Stomach (tissue), 9 donors: ENCODE data around the gene FZD8. TPM values are rescaled to one million over a fixed set of nuclear protein-coding genes. Genes with fewer than 3 reads are reported as not detected.

Experiments
- DNase-seq, 2 donors: peaks; one replicate each; pipeline versions ENCODE4 v3.0.0 to v3.0.0-alpha.2; 2013 to 2019
- H3K27ac ChIP-seq, 5 donors: fragments of 200-600 bp in 4 of 5; sonication (generic) in 4 of 5; one replicate each; pipeline ENCODE4 v1.5.1; 2013 to 2019; ENCODE audit warnings: mild to moderate bottlenecking in 1 of 5, moderate library complexity in 1 of 5
- H3K27me3 ChIP-seq, 3 donors: fragments of 200-600 bp; sonication (generic); one replicate each; pipeline ENCODE4 v1.5.1; 2017 to 2019; ENCODE audit warnings: mixed run types in 1 of 3
- H3K36me3 ChIP-seq, 4 donors: fragments of 200-600 bp; sonication (generic); 1 replicate in 3 of 4; 2 replicates in 1 of 4; pipeline ENCODE4 v1.5.1; 2016 to 2019
- H3K4me1 ChIP-seq, 4 donors: fragments of 200-600 bp; sonication (generic); one replicate each; pipeline ENCODE4 v1.5.1; 2016 to 2019
- H3K4me3 ChIP-seq, 4 donors: fragments of 200-600 bp; sonication (generic) in 3 of 4; one replicate each; pipeline ENCODE4 v1.5.1; 2016 to 2019; ENCODE audit warnings: mild to moderate bottlenecking in 1 of 4
- H3K9me3 ChIP-seq, 4 donors: fragments of 200-600 bp; sonication (generic); one replicate each; pipeline ENCODE4 v1.5.1; 2016 to 2019
- CTCF ChIP-seq, 7 experiments: fragments of 450-650 bp in 4 of 7; fragments of 200-600 bp in 3 of 7; sonication (generic) in 3 of 7; IDR thresholded peaks; one replicate each; pipeline ENCODE4 v1.5.1; 2016 to 2019; ENCODE audit warnings: antibody characterized with exemption in 7 of 7, control low read depth in 2 of 7, mild to moderate bottlenecking in 1 of 7
- EP300 ChIP-seq: sonication (generic); formaldehyde crosslinking; IDR thresholded peaks from one replicate; pipeline ENCODE4 v1.6.1; 2017; ENCODE audit warnings: antibody characterized with exemption
- POLR2A ChIP-seq, 4 donors: fragments of 450-650 bp; IDR thresholded peaks; one replicate each; pipeline ENCODE4 v1.6.1; 2016; ENCODE audit warnings: antibody characterized with exemption in 4 of 4, control low read depth in 2 of 4, mild to moderate bottlenecking in 1 of 4, moderate library complexity in 1 of 4
- POLR2AphosphoS5 ChIP-seq, 3 donors: sonication (generic); formaldehyde crosslinking; IDR thresholded peaks; one replicate each; pipeline ENCODE4 v1.6.1; 2016; ENCODE audit warnings: antibody characterized with exemption in 3 of 3
- WGBS, 5 donors: extraction: QIAGEN DNeasy Blood & Tissue Kit in 3 of 5; methylation state at CpG; one replicate each; pipeline versions ENCODE4 v1.1.5 to v1.1.7; 2013 to 2018; 5-methylcytosine and 5-hydroxymethylcytosine counted together
- intact Hi-C: fragments of 100-400 bp; cut with DNase I; formaldehyde crosslinking; loops from one replicate; pipeline ENCODE4 v1.15.1; 2023; ENCODE audit warnings: low total_unique reads
- polyA plus RNA-seq, 3 donors: library from polyadenylated mRNA; stranded (reverse); fragments of 200-250 nt; gene quantifications; one replicate each; pipeline ENCODE4 v1.2.3, GENCODE V29; 2013
- total RNA-seq, 5 donors: library from RNA; depleted of rRNA; stranded (reverse); fragments of >200 nt; gene quantifications; one replicate each; pipeline versions ENCODE4 v1.1.0 to v1.2.3, GENCODE V29; 2014 to 2016
- donor health status: healthy with polysubstance abuse.
- donor health status: Bipolar disorder and iron deficiency.
- donor health status: healthy.

The FZD8 gene
- total and polyA plus RNA-seq, 8 donors = 0.92 to 17.7 (median 7.1) TPM

GRCh38 chr10:35594115-35595079 is 47.7 kb downstream of the FZD8 start:
- Histone ChIP-seq H3K27ac (no peak overlapping the region), H3K4me3 (no peak overlapping the region), H3K9me3 (peaks cover 0 to 7% (median 4%) of the 10 kb centered on the region in 4 donors), H3K27me3 (peaks cover 0 to 4% (median 0%) of the 10 kb centered on the region in 3 donors), H3K36me3 (no peaks in the 10 kb centered on the region), H3K4me1 (no peaks in the 10 kb centered on the region)
- no peak for TF ChIP-seq POLR2A (IDR thresholded peaks at IDR 0.05)
- TF ChIP-seq EP300 = no peak
- no peak for TF ChIP-seq POLR2AphosphoS5 (IDR thresholded peaks at IDR 0.05)
- TF ChIP-seq CTCF (IDR thresholded peaks at IDR 0.05) = no peak
- no peak for DNase-seq
- WGBS, 5 donors = 64 to 67% (median 65%) methylated on average over 12 to 14 of the region's 14 CpGs
- intact Hi-C loops = no loop called here

GRCh38 chr10:35592441-35592840 is 49.7 kb downstream of the FZD8 start:
- WGBS, 5 donors = 79 to 85% (median 85%) methylated on average over 4 of the region's 4 CpGs
- Histone ChIP-seq H3K4me1 (no peaks in the 10 kb centered on the region), H3K27ac (no peak overlapping the region)

GRCh38 chr10:35588836-35589235 is 53.3 kb downstream of the FZD8 start:
- intact Hi-C loops = no loop called here

More at GRCh38 chr10:35592441-35592840, 49.7 kb downstream of the FZD8 start:
- no peak for TF ChIP-seq CTCF (IDR thresholded peaks at IDR 0.05)
- no peak for TF ChIP-seq POLR2A (IDR thresholded peaks at IDR 0.05)
- no peak for TF ChIP-seq EP300
- no peak for TF ChIP-seq POLR2AphosphoS5 (IDR thresholded peaks at IDR 0.05)
- intact Hi-C loops = no loop called here
- no peak for DNase-seq
- Histone ChIP-seq H3K36me3 (no peaks in the 10 kb centered on the region), H3K27me3 (peaks cover 0 to 4% (median 0%) of the 10 kb centered on the region in 3 donors), H3K9me3 (peaks cover 0 to 7% (median 4%) of the 10 kb centered on the region in 4 donors), H3K4me3 (no peak overlapping the region)

More at GRCh38 chr10:35588836-35589235, 53.3 kb downstream of the FZD8 start:
- TF ChIP-seq CTCF (IDR thresholded peaks at IDR 0.05) (no peak), EP300 (no peak)
- Histone ChIP-seq H3K4me3 (no peak overlapping the region), H3K27me3 (peaks cover 0 to 4% (median 0%) of the 10 kb centered on the region in 3 donors), H3K36me3 (no peaks in the 10 kb centered on the region), H3K9me3 (peaks cover 0 to 7% (median 4%) of the 10 kb centered on the region in 4 donors), H3K27ac (no peak overlapping the region), H3K4me1 (peaks cover 0 to 6% (median 0%) of the 10 kb centered on the region in 4 donors)
- no peak for DNase-seq

Other genes starting within 250 kb of the FZD8 start
- not detected for gene GJD4, start 37.0 kb downstream of the FZD8 start, total RNA-seq
- gene GJD4, start 37.0 kb downstream of the FZD8 start, polyA plus RNA-seq = not detected